HepG2 (cell line): Measurements from ENCODE around the gene BACH2. TPM values are rescaled to one million over a fixed set of nuclear protein-coding genes. Genes with fewer than 3 reads are reported as not detected.

Experiments used
- ATAC-seq: fragments of 200-7000 bp; cut with Tn5 transposase; 3 replicates; pipeline ENCODE4 v1.9.1; 2020; ENCODE audit warnings: mild to moderate bottlenecking, moderate library complexity
- BruUV-seq: library from RNA; stranded (reverse); fragments of 400-500 nt; replicated peaks from 2 replicates; lab custom pipeline; 2021; lab: Mats Ljungman, UMichigan
- CTCF ChIA-PET: fragments of 300-600 bp; formaldehyde crosslinking; extraction: SDS; loops from one replicate; lab custom pipeline; 2021; ENCODE audit warnings: low total read pairs, inconsistent platforms, low intra/inter-chr PET ratio; lab: Yijun Ruan, JAX
- POLR2A ChIA-PET: fragments of 350-600 bp; sonication (Branson Sonifier 250); formaldehyde crosslinking; loops from one replicate; lab custom pipeline; 2020; ENCODE audit warnings: antibody characterized with exemption, inconsistent platforms; lab: Yijun Ruan, JAX
- DNase-seq: peaks from one replicate; pipeline ENCODE4 v3.0.0-alpha.2; 2015; ENCODE audit warnings: low spot score
- FAIRE-seq: peaks from 3 replicates; lab custom pipeline; 2011; peaks lifted over from hg19 to GRCh38; lab: Jason Lieb, UNC
- H2AFZ ChIP-seq: one replicate; pipeline ENCODE4 v1.6.1; 2011; ENCODE audit warnings: low read length, inconsistent platforms
- H3K27ac ChIP-seq: fragments of 300-600 bp; 3 replicates; pipeline ENCODE4 v1.8.0; 2011; ENCODE audit warnings: mixed run types, mild to moderate bottlenecking, mixed read lengths, low read length, inconsistent platforms; ENCODE audit not compliant: insufficient read depth; ENCODE audit errors: extremely low read length
- H3K27me3 ChIP-seq, 2 experiments: fragments of 200-600 bp in 1 of 2; 2 replicates in 1 of 2; 3 replicates in 1 of 2; pipeline versions ENCODE4 v1.6.0 to v1.8.0; 2011; ENCODE audit warnings: low read length in 2 of 2, mild to moderate bottlenecking in 2 of 2, moderate library complexity in 2 of 2, inconsistent platforms in 1 of 2; ENCODE audit not compliant: insufficient read depth in 2 of 2, control insufficient read depth in 1 of 2
- H3K36me3 ChIP-seq, 2 experiments: fragments of 200-600 bp in 1 of 2; replicated peaks in 1 of 2; 2 replicates in 1 of 2; 3 replicates in 1 of 2; pipeline versions ENCODE4 v1.5.1 to v1.8.0; 2011; ENCODE audit warnings: low read length in 2 of 2, inconsistent platforms in 1 of 2; ENCODE audit not compliant: insufficient read depth in 2 of 2, control insufficient read depth in 1 of 2
- H3K4me1 ChIP-seq: 2 replicates; pipeline ENCODE4 v1.5.1; 2012; ENCODE audit warnings: low read length, inconsistent platforms; ENCODE audit not compliant: insufficient read depth
- H3K4me2 ChIP-seq: 2 replicates; pipeline ENCODE4 v1.6.0; 2011; ENCODE audit warnings: low read depth, low read length, inconsistent platforms
- H3K4me3 ChIP-seq, 3 experiments: fragments of 200-600 bp in 1 of 3; sonication (generic), shearing (Covaris generic) in 1 of 3; replicated peaks in 1 of 3; 2 replicates each; pipeline ENCODE4 v1.5.1; 2011 to 2016; ENCODE audit warnings: low read length in 3 of 3, inconsistent platforms in 2 of 3, low read depth in 2 of 3, mild to moderate bottlenecking in 2 of 3, control low read depth in 1 of 3, mixed read lengths in 1 of 3; ENCODE audit not compliant: insufficient read depth in 1 of 3
- H3K79me2 ChIP-seq: one replicate; pipeline ENCODE4 v1.6.1; 2011; ENCODE audit warnings: low read length, inconsistent platforms; ENCODE audit not compliant: insufficient read depth
- H3K9ac ChIP-seq: 2 replicates; pipeline ENCODE4 v1.6.0; 2011; ENCODE audit warnings: mild to moderate bottlenecking, low read depth, low read length, inconsistent platforms; ENCODE audit not compliant: insufficient read depth
- H3K9me3 ChIP-seq: 2 replicates; pipeline ENCODE4 v1.5.1; 2012; ENCODE audit warnings: mild to moderate bottlenecking, low read length
- H4K20me1 ChIP-seq: 2 replicates; pipeline ENCODE4 v1.6.0; 2011; ENCODE audit warnings: inconsistent platforms, mild to moderate bottlenecking, low read length, moderate library complexity; ENCODE audit not compliant: insufficient read depth
- HDAC6 ChIP-seq: fragments of 200-600 bp; sonication (generic); IDR thresholded peaks from 2 replicates; pipeline ENCODE4 v1.7.0; 2017; ENCODE audit warnings: mild to moderate bottlenecking, antibody characterized with exemption, low read length, low read depth
- HNRNPH1 ChIP-seq: fragments of 200-400 bp; formaldehyde crosslinking; optimal IDR thresholded peaks from 2 replicates; pipeline ENCODE3; 2017; ENCODE audit warnings: mild to moderate bottlenecking, low read depth, low read length
- JUNB ChIP-seq: sonication (generic); formaldehyde crosslinking; IDR thresholded peaks from 2 replicates; pipeline ENCODE4 v1.8.0; 2022; ENCODE audit warnings: missing genetic modification reagents, mild to moderate bottlenecking, borderline replicate concordance
- KDM5B ChIP-seq: sonication (generic); formaldehyde crosslinking; IDR thresholded peaks from 2 replicates; pipeline ENCODE4 v1.4.0; 2020; ENCODE audit warnings: missing genetic modification reagents, mild to moderate bottlenecking, borderline replicate concordance
- MAFF ChIP-seq: IDR thresholded peaks from 2 replicates; pipeline ENCODE4 v1.6.1; 2011; ENCODE audit warnings: low read depth, low read length, improper control_type of control experiment
- MAFK ChIP-seq, 2 experiments: IDR thresholded peaks in 1 of 2; conservative IDR thresholded peaks in 1 of 2; 2 replicates each; pipeline ENCODE4 v1.6.1; 2011; ENCODE audit warnings: improper control_type of control experiment in 2 of 2, low read length in 2 of 2
- REL ChIP-seq: sonication (generic); formaldehyde crosslinking; conservative IDR thresholded peaks from 2 replicates; pipeline ENCODE4 v1.8.0; 2022; ENCODE audit warnings: mild to moderate bottlenecking, missing genetic modification reagents, moderate library complexity
- SAP130 ChIP-seq: IDR thresholded peaks from 2 replicates; pipeline ENCODE4 v1.6.1; 2016; ENCODE audit warnings: low read depth
- ZNF549 ChIP-seq: sonication (generic); formaldehyde crosslinking; IDR thresholded peaks from 2 replicates; pipeline ENCODE4 v1.5.0; 2020; ENCODE audit warnings: missing genetic modification reagents
- WGBS: methylation state at CpG from one replicate; pipeline ENCODE4 v1.1.6; 2017; ENCODE audit warnings: low lambda C conversion rate; 5-methylcytosine and 5-hydroxymethylcytosine counted together
- in situ Hi-C: cut with HindIII; loops from 2 replicates; pipeline ENCODE4 v1.10.0; 2017; ENCODE audit warnings: low pct_unique_long_range_greater_than_20kb; ENCODE audit not compliant: extremely low pct_ligation_motif_present
- intact Hi-C: fragments of 100-400 bp; cut with micrococcal nuclease; formaldehyde crosslinking; loops from one replicate; pipeline ENCODE4 v1.10.0; 2022; ENCODE audit not compliant: unreplicated experiment
- polyA plus RNA-seq, 8 experiments: library from polyadenylated mRNA; depleted of rRNA in 3 of 8; stranded (reverse) in 7 of 8; unstranded in 1 of 8; fragments of >200 nt; fragmentation: Illumina TruSeq in 4 of 8; extraction: Trizol in 4 of 8; gene quantifications; 2 replicates each; pipeline versions ENCODE4 v1.2.1 to v1.2.3, GENCODE V29; 2011 to 2016; ENCODE audit warnings: low read depth in 4 of 8, missing spikeins in 1 of 8, mixed read lengths in 1 of 8; ENCODE audit not compliant: insufficient read depth in 1 of 8
- total RNA-seq, 5 experiments: library from RNA; depleted of rRNA; stranded (reverse); fragments of >200 nt; fragmentation: Illumina TruSeq; extraction: Trizol; gene quantifications; 2 replicates each; pipeline ENCODE4 v1.2.3, GENCODE V29; 2016; ENCODE audit warnings: low read depth in 1 of 5
- TF ChIP-seq, protein P1 (sequence below), 2 experiments: fragments of 450-650 bp in 1 of 2; sonication (generic) in 1 of 2; formaldehyde crosslinking in 1 of 2; IDR thresholded peaks; 2 replicates each; pipeline versions ENCODE4 v1.6.1 to v1.8.0; 2016 to 2022; ENCODE audit warnings: antibody characterized with exemption in 1 of 2, mild to moderate bottlenecking in 1 of 2, missing genetic modification reagents in 1 of 2
- TF ChIP-seq, protein P2 (sequence below): sonication (generic); formaldehyde crosslinking; IDR thresholded peaks from 2 replicates; pipeline ENCODE4 v1.5.0; 2020; ENCODE audit warnings: mild to moderate bottlenecking, missing genetic modification reagents
- TF ChIP-seq, protein P3 (sequence below): conservative IDR thresholded peaks from 2 replicates; pipeline ENCODE4 v1.6.1; 2018; ENCODE audit warnings: missing genetic modification reagents

Gene BACH2
- total and polyA plus RNA-seq, 2 of the 13 experiments (the other 11 are each of a cell fraction or from before 2014, with no cell fraction given) = 0.01 TPM; not detected in 1

DNA sequence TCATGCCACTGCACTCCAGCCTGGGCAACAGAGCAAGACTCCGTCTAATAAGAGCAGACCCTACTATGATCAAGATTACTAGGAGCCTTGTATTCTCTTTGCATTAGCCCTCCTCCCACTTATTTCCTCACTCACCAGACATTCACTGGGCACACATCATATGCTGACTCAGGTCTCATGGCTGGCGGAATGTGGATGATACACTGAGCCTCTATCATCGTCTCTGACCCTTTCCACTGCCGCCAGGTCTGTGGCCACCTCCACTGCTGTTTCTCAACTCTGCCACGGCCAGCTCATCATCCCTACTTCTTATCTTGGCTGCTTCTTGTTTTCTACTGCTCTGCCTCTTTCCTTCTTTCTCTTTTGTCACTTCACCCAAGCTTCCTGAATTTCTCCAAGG, 161.0 kb downstream of the BACH2 start:
- Histone ChIP-seq H3K36me3 (no peaks in the 10 kb centered on the region), H3K9me3 (no peaks in the 10 kb centered on the region), H3K4me2 (no peak overlapping the region), H3K4me3 (no peak overlapping the region), H2AFZ (no peak overlapping the region), H3K27ac (no peak overlapping the region), H3K79me2 (no peaks in the 10 kb centered on the region), H3K9ac (no peak overlapping the region), H3K27me3 (no peaks in the 10 kb centered on the region; a peak in 1 of 5 replicates), H3K4me1 (no peaks in the 10 kb centered on the region), H4K20me1 (no peaks in the 10 kb centered on the region)
- in situ Hi-C loops = no loop called here
- no TSS peak for BruUV-seq
- DNase-seq = no peak
- CTCF ChIA-PET = no interaction called here
- 0% methylated on average over 5 of the region's 5 CpGs for WGBS
- FAIRE-seq = no peak
- POLR2A ChIA-PET = no interaction called here
- intact Hi-C loops = no loop called here
- ATAC-seq = no peak
- TF ChIP-seq MAFK (conservative IDR thresholded peaks at IDR 0.05 in 1 of 2, IDR thresholded peaks at IDR 0.05 in 1 of 2; ENCODE audit: low read length in 2 of 2) = peak; percentile 54 to 59
- TF ChIP-seq, protein P1, sequence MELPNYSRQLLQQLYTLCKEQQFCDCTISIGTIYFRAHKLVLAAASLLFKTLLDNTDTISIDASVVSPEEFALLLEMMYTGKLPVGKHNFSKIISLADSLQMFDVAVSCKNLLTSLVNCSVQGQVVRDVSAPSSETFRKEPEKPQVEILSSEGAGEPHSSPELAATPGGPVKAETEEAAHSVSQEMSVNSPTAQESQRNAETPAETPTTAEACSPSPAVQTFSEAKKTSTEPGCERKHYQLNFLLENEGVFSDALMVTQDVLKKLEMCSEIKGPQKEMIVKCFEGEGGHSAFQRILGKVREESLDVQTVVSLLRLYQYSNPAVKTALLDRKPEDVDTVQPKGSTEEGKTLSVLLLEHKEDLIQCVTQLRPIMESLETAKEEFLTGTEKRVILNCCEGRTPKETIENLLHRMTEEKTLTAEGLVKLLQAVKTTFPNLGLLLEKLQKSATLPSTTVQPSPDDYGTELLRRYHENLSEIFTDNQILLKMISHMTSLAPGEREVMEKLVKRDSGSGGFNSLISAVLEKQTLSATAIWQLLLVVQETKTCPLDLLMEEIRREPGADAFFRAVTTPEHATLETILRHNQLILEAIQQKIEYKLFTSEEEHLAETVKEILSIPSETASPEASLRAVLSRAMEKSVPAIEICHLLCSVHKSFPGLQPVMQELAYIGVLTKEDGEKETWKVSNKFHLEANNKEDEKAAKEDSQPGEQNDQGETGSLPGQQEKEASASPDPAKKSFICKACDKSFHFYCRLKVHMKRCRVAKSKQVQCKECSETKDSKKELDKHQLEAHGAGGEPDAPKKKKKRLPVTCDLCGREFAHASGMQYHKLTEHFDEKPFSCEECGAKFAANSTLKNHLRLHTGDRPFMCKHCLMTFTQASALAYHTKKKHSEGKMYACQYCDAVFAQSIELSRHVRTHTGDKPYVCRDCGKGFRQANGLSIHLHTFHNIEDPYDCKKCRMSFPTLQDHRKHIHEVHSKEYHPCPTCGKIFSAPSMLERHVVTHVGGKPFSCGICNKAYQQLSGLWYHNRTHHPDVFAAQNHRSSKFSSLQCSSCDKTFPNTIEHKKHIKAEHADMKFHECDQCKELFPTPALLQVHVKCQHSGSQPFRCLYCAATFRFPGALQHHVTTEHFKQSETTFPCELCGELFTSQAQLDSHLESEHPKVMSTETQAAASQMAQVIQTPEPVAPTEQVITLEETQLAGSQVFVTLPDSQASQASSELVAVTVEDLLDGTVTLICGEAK (IDR thresholded peaks at IDR 0.05) = no peak
- TF ChIP-seq, protein P1 (CRISPR knock-in tag; IDR thresholded peaks at IDR 0.05) = no peak
- no peak for TF ChIP-seq REL (CRISPR knock-in tag)
- TF ChIP-seq HDAC6 = no peak
- TF ChIP-seq ZNF549 (CRISPR knock-in tag) = no peak
- TF ChIP-seq JUNB (CRISPR knock-in tag) = no peak
- no peak for TF ChIP-seq SAP130 (CRISPR knock-in tag)
- TF ChIP-seq MAFF = peak; percentile 27; the same call in 1 of the 2 replicates
- TF ChIP-seq, protein P2, sequence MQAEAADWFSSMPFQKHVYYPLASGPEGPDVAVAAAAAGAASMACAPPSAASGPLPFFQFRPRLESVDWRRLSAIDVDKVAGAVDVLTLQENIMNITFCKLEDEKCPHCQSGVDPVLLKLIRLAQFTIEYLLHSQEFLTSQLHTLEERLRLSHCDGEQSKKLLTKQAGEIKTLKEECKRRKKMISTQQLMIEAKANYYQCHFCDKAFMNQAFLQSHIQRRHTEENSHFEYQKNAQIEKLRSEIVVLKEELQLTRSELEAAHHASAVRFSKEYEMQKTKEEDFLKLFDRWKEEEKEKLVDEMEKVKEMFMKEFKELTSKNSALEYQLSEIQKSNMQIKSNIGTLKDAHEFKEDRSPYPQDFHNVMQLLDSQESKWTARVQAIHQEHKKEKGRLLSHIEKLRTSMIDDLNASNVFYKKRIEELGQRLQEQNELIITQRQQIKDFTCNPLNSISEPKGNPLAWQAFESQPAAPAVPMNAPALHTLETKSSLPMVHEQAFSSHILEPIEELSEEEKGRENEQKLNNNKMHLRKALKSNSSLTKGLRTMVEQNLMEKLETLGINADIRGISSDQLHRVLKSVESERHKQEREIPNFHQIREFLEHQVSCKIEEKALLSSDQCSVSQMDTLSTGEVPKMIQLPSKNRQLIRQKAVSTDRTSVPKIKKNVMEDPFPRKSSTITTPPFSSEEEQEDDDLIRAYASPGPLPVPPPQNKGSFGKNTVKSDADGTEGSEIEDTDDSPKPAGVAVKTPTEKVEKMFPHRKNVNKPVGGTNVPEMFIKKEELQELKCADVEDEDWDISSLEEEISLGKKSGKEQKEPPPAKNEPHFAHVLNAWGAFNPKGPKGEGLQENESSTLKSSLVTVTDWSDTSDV (CRISPR knock-in tag) = no peak
- no peak for TF ChIP-seq KDM5B (CRISPR knock-in tag)
- TF ChIP-seq, protein P3, sequence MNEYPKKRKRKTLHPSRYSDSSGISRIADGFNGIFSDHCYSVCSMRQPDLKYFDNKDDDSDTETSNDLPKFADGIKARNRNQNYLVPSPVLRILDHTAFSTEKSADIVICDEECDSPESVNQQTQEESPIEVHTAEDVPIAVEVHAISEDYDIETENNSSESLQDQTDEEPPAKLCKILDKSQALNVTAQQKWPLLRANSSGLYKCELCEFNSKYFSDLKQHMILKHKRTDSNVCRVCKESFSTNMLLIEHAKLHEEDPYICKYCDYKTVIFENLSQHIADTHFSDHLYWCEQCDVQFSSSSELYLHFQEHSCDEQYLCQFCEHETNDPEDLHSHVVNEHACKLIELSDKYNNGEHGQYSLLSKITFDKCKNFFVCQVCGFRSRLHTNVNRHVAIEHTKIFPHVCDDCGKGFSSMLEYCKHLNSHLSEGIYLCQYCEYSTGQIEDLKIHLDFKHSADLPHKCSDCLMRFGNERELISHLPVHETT (CRISPR knock-in tag) = no peak
- TF ChIP-seq HNRNPH1 = no peak
